Tibial artery (tissue), 4 donors: ENCODE measurements around the gene TEDC1.

Experiments
- DNase-seq, 2 donors: peaks; one replicate each; pipeline ENCODE4 v3.0.0-alpha.2; 2019
- H3K27ac ChIP-seq, 2 donors: fragments of 200-600 bp; sonication (generic) in 1 of 2; 1 replicate in 1 of 2; 2 replicates in 1 of 2; pipeline ENCODE4 v1.5.1; 2018 to 2019; ENCODE audit warnings: mild to moderate bottlenecking in 1 of 2
- H3K27me3 ChIP-seq, 2 donors: fragments of 200-600 bp; sonication (generic) in 1 of 2; one replicate each; pipeline versions ENCODE4 v1.5.1 to v1.6.0; 2016 to 2019
- H3K36me3 ChIP-seq, 3 donors: fragments of 200-600 bp; sonication (generic) in 2 of 3; one replicate each; pipeline ENCODE4 v1.5.1; 2016 to 2019; ENCODE audit warnings: mild to moderate bottlenecking in 2 of 3
- H3K4me1 ChIP-seq, 4 donors: fragments of 200-600 bp; sonication (generic) in 2 of 4; 1 replicate in 3 of 4; 2 replicates in 1 of 4; pipeline ENCODE4 v1.5.1; 2016 to 2019
- H3K4me3 ChIP-seq, 2 donors: fragments of 200-600 bp; sonication (generic) in 1 of 2; 1 replicate in 1 of 2; 2 replicates in 1 of 2; pipeline ENCODE4 v1.5.1; 2018 to 2019; ENCODE audit warnings: mild to moderate bottlenecking in 2 of 2
- H3K9me3 ChIP-seq, 3 donors: fragments of 200-600 bp; sonication (generic) in 1 of 3; one replicate each; pipeline ENCODE4 v1.5.1; 2016 to 2019
- intact Hi-C: fragments of 100-400 bp; cut with DNase I; formaldehyde crosslinking; loops from one replicate; pipeline ENCODE4 v1.15.0; 2023; ENCODE audit warnings: low total_unique reads
- TF ChIP-seq, protein P1 (sequence below), 2 experiments: fragments of 200-600 bp in 1 of 2; fragments of 450-650 bp in 1 of 2; IDR thresholded peaks; one replicate each; pipeline ENCODE4 v1.5.1; 2017 to 2019; ENCODE audit warnings: antibody characterized with exemption in 2 of 2, mild to moderate bottlenecking in 1 of 2, moderate library complexity in 1 of 2

TEDC1 gene

DNA sequence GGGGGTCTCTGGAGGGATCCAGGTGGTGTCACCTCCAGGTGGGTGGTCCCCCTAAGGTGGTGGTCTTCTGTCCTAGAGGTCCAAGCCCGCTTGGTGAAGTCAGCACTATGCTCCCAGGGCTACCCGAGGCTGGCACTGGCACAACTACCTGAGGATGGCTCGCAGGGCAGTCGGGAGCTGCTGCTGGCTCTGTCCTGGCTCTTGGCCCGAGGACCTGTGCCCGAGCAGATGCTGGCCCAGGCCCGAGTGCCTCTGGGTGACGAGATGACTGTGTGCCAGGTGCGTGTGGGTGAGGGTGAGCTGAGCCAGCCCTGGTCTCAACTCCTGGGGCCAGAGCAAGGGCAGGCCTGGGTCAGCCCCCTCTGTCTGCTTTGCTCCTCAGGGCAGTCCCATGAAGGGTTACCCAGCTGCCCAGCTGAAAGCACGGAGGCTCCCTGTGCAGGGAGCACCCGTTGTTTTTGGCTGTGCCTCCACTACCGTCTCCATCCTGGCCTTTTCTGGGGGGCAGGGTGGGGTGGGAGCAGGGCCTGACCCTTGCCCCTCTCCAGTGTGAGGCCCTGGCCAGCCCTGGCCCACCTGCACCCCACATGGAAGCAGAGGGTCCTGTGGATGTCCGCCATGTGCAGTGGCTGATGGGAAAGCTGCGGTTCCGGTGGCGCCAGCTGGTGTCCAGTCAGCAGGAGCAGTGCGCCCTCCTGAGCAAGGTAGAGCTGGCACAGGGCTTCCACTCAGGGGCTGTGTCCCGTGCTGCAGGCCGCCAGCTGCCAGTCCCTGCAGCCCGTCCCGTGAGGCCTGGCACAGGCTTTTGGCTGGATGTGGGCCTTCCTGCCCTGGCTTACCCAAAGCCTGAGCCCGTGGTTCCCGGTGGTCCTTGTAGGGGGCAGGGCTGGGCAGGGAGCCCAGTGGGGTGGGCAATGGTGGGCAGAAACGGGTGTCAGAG is 1.3 kb downstream of the TEDC1 start:
- intact Hi-C loops: loop anchor here (5.0 to 10.0 kb wide), 3 partner anchors 35 to 508 kb away; partner anchors contain the start of genes BRF1, CLBA1 and TMEM121
- peaks cover 0 to 57% (median 34%) of the 10 kb centered on the region in 4 donors for H3K4me1 ChIP-seq

GRCh38 chr14:105492971-105493871 is 2.2 kb downstream of the TEDC1 start:
- peak in 1 of 2 donors; percentile 66 for DNase-seq
- Histone ChIP-seq H3K4me3 (no peak overlapping the region), H3K4me1 (peaks cover 0 to 48% (median 27%) of the 10 kb centered on the region in 4 donors), H3K9me3 (no peaks in the 10 kb centered on the region), H3K27ac (no peak overlapping the region), H3K36me3 (peaks cover 0 to 20% (median 6%) of the 10 kb centered on the region in 3 donors), H3K27me3 (no peaks in the 10 kb centered on the region)
- intact Hi-C loops: loop anchor here (5.0 to 10.0 kb wide), 3 partner anchors 34 to 508 kb away; partner anchors contain the start of genes BRF1, CLBA1 and TMEM121
- TF ChIP-seq, protein P1, sequence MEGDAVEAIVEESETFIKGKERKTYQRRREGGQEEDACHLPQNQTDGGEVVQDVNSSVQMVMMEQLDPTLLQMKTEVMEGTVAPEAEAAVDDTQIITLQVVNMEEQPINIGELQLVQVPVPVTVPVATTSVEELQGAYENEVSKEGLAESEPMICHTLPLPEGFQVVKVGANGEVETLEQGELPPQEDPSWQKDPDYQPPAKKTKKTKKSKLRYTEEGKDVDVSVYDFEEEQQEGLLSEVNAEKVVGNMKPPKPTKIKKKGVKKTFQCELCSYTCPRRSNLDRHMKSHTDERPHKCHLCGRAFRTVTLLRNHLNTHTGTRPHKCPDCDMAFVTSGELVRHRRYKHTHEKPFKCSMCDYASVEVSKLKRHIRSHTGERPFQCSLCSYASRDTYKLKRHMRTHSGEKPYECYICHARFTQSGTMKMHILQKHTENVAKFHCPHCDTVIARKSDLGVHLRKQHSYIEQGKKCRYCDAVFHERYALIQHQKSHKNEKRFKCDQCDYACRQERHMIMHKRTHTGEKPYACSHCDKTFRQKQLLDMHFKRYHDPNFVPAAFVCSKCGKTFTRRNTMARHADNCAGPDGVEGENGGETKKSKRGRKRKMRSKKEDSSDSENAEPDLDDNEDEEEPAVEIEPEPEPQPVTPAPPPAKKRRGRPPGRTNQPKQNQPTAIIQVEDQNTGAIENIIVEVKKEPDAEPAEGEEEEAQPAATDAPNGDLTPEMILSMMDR (IDR thresholded peaks at IDR 0.05): no peak

More for the DNA sequence above, 1.3 kb downstream of the TEDC1 start:
- TF ChIP-seq, protein P1 (IDR thresholded peaks at IDR 0.05): no peak
- H3K36me3 ChIP-seq: peaks cover 0 to 12% (median 0%) of the 10 kb centered on the region in 3 donors
- no peak overlapping the region for H3K27ac ChIP-seq
- H3K4me3 ChIP-seq: peak overlapping the region in 1 of 2 donors; percentile 62
- H3K27me3 ChIP-seq: no peaks in the 10 kb centered on the region
- peak; percentile 30 to 74 for DNase-seq
- no peaks in the 10 kb centered on the region for H3K9me3 ChIP-seq

DNA sequence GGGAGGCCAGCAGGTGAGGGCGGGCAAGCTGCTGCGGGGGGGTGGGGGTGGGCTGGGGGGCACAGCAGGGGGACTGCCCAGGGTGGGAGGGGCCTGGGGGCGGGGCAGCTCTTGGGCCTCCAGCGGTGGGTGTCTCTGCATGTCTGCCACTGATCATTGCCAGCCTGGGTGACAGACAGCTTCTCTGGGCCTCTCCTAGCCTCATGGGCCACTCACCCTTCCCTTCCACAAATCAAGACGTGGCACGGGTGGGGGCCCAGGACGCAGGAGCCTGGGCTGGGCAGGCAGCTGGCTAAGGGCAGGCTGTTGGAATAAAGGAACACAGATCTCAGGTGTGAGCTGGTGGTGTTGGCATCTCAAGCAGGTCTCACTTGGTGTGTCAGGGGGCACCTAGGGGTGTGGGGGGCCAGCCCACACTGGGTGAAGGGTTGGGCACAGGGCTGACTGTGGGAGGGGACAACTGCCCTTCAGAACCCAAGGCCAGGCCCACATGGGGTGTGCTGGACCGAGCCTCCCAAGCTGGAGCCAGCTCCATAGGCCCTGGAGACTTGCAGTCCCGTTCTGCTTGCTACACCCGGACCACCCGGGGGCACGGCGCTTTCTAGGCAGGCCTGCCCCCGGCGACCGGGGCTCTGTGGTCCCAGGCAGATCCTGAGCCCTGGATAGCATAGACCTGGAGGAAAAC is 3.0 kb downstream of the TEDC1 start:
- intact Hi-C loops: loop anchor here (5.0 to 10.0 kb wide), 3 partner anchors 33 to 509 kb away; partner anchors contain the start of genes BRF1, CLBA1 and TMEM121
- H3K36me3 ChIP-seq: peaks cover 6 to 27% (median 7%) of the 10 kb centered on the region in 3 donors
- H3K4me3 ChIP-seq: no peak overlapping the region
- peak in 1 of 2 donors; percentile 71 for DNase-seq
- no peaks in the 10 kb centered on the region for H3K9me3 ChIP-seq
- H3K4me1 ChIP-seq: peaks cover 0 to 40% (median 19%) of the 10 kb centered on the region in 4 donors
- no peaks in the 10 kb centered on the region for H3K27me3 ChIP-seq
- TF ChIP-seq, protein P1 (IDR thresholded peaks at IDR 0.05): no peak
- H3K27ac ChIP-seq: no peak overlapping the region

- no peaks in the 10 kb centered on the region for H3K9me3 ChIP-seq
- no peak overlapping the region for H3K27ac ChIP-seq
- H3K36me3 ChIP-seq: peaks cover 9 to 32% (median 10%) of the 10 kb centered on the region in 3 donors
- no peaks in the 10 kb centered on the region for H3K27me3 ChIP-seq
- no peak overlapping the region for H3K4me3 ChIP-seq
- intact Hi-C loops: loop anchor here (5.0 to 10.0 kb wide), 3 partner anchors 33 to 510 kb away; partner anchors contain the start of genes BRF1, CLBA1 and TMEM121
- peaks cover 0 to 34% (median 14%) of the 10 kb centered on the region in 4 donors for H3K4me1 ChIP-seq
- no peak for DNase-seq
- TF ChIP-seq, protein P1 (IDR thresholded peaks at IDR 0.05): no peak
Measured at GRCh38 chr14:105494606-105494929, 3.5 kb downstream of the TEDC1 start.
